Sigmoid colon (tissue), 7 donors: ENCODE data around the gene MLLT6. TPM values are rescaled to one million over a fixed set of nuclear protein-coding genes. Genes with fewer than 3 reads are reported as not detected.

Experiments
- DNase-seq: peaks from one replicate; pipeline ENCODE4 v3.0.0-alpha.2; 2019
- H3K27ac ChIP-seq, 4 donors: fragments of 200-600 bp; sonication (generic); one replicate each; pipeline ENCODE4 v1.5.1; 2016 to 2019; ENCODE audit warnings: mild to moderate bottlenecking in 1 of 4
- H3K27me3 ChIP-seq, 3 donors: fragments of 200-600 bp; sonication (generic); one replicate each; pipeline ENCODE4 v1.5.1; 2019; ENCODE audit warnings: mild to moderate bottlenecking in 1 of 3
- H3K36me3 ChIP-seq, 4 donors: fragments of 200-600 bp; sonication (generic); one replicate each; pipeline ENCODE4 v1.5.1; 2016 to 2019
- H3K4me1 ChIP-seq, 4 donors: fragments of 200-600 bp; sonication (generic); one replicate each; pipeline ENCODE4 v1.5.1; 2017 to 2019
- H3K4me3 ChIP-seq, 4 donors: fragments of 200-600 bp; sonication (generic); one replicate each; pipeline ENCODE4 v1.5.1; 2017 to 2019; ENCODE audit warnings: mild to moderate bottlenecking in 2 of 4, moderate library complexity in 1 of 4
- H3K9me3 ChIP-seq, 4 donors: fragments of 200-600 bp in 3 of 4; sonication (generic) in 3 of 4; one replicate each; pipeline versions ENCODE4 v1.5.1 to v1.6.1; 2013 to 2019
- EP300 ChIP-seq, 4 donors: sonication (generic); formaldehyde crosslinking; IDR thresholded peaks; one replicate each; pipeline ENCODE4 v1.6.1; 2017; ENCODE audit warnings: antibody characterized with exemption in 4 of 4
- POLR2A ChIP-seq, 2 donors: fragments of 450-650 bp; IDR thresholded peaks; one replicate each; pipeline ENCODE4 v1.6.1; 2016; ENCODE audit warnings: antibody characterized with exemption in 2 of 2, mild to moderate bottlenecking in 2 of 2, moderate library complexity in 2 of 2
- POLR2AphosphoS5 ChIP-seq, 4 donors: sonication (generic); formaldehyde crosslinking; IDR thresholded peaks; one replicate each; pipeline ENCODE4 v1.6.1; 2017; ENCODE audit warnings: antibody characterized with exemption in 4 of 4
- WGBS, 2 donors: extraction: QIAGEN DNeasy Blood & Tissue Kit; methylation state at CpG; one replicate each; pipeline ENCODE4 v1.1.7; 2013; 5-methylcytosine and 5-hydroxymethylcytosine counted together
- intact Hi-C: fragments of 100-400 bp; cut with DNase I; formaldehyde crosslinking; loops from one replicate; pipeline ENCODE4 v1.15.1; 2023
- polyA plus RNA-seq, 3 donors: library from polyadenylated mRNA; stranded (reverse); fragments of 200-250 nt; gene quantifications; one replicate each; pipeline ENCODE4 v1.2.3, GENCODE V29; 2013
- total RNA-seq, 4 donors: library from RNA; depleted of rRNA; stranded (reverse); fragments of >200 nt; gene quantifications; one replicate each; pipeline ENCODE4 v1.1.0, GENCODE V29; 2016
- TF ChIP-seq, protein P1 (sequence below), 4 experiments: fragments of 450-650 bp in 3 of 4; fragments of 200-600 bp in 1 of 4; IDR thresholded peaks; one replicate each; pipeline ENCODE4 v1.5.1; 2016 to 2019; ENCODE audit warnings: antibody characterized with exemption in 4 of 4, mild to moderate bottlenecking in 3 of 4, moderate library complexity in 2 of 4
- donor health status: healthy with polysubstance abuse.
- donor health status: Bipolar disorder and iron deficiency.
- donor health status: healthy.

Gene MLLT6
- total and polyA plus RNA-seq, 7 donors, result 15.3 to 90.3 (median 51.5) TPM

- 3 to 11% methylated on average over 21 of the region's 21 CpGs for WGBS, 2 donors
- Histone ChIP-seq H3K9me3 (no peaks in the 10 kb centered on the region), H3K4me1 (peaks cover 0 to 79% (median 66%) of the 10 kb centered on the region in 4 donors), H3K36me3 (no peaks in the 10 kb centered on the region), H3K27me3 (peaks cover 0 to 26% (median 0%) of the 10 kb centered on the region in 3 donors), H3K4me3 (peak overlapping the region; percentile 60 to 82 (median 74)), H3K27ac (peak overlapping the region; percentile 86 to 94 (median 89))
- intact Hi-C loops, result no loop called here
- TF ChIP-seq POLR2AphosphoS5 (IDR thresholded peaks at IDR 0.05) (no peak), EP300 (IDR thresholded peaks at IDR 0.05) (no peak), POLR2A (IDR thresholded peaks at IDR 0.05) (no peak)
- TF ChIP-seq, protein P1, sequence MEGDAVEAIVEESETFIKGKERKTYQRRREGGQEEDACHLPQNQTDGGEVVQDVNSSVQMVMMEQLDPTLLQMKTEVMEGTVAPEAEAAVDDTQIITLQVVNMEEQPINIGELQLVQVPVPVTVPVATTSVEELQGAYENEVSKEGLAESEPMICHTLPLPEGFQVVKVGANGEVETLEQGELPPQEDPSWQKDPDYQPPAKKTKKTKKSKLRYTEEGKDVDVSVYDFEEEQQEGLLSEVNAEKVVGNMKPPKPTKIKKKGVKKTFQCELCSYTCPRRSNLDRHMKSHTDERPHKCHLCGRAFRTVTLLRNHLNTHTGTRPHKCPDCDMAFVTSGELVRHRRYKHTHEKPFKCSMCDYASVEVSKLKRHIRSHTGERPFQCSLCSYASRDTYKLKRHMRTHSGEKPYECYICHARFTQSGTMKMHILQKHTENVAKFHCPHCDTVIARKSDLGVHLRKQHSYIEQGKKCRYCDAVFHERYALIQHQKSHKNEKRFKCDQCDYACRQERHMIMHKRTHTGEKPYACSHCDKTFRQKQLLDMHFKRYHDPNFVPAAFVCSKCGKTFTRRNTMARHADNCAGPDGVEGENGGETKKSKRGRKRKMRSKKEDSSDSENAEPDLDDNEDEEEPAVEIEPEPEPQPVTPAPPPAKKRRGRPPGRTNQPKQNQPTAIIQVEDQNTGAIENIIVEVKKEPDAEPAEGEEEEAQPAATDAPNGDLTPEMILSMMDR (IDR thresholded peaks at IDR 0.05), result no peak
- DNase-seq, result no peak
These were observed 41.9 kb downstream of the MLLT6 start for GRCh38 chr17:38746849-38747462.

GRCh38 chr17:38747463-38748148, 42.5 kb downstream of the MLLT6 start:
- no peaks in the 10 kb centered on the region for H3K9me3 ChIP-seq
- peak overlapping the region; percentile 86 to 94 (median 89) for H3K27ac ChIP-seq
- peak overlapping the region; percentile 60 to 82 (median 74) for H3K4me3 ChIP-seq
- 1% methylated on average over 64 of the region's 64 CpGs for WGBS, 2 donors
- TF ChIP-seq EP300 (IDR thresholded peaks at IDR 0.05) (no peak), POLR2A (IDR thresholded peaks at IDR 0.05) (no peak), POLR2AphosphoS5 (IDR thresholded peaks at IDR 0.05) (no peak)
- TF ChIP-seq, protein P1 (IDR thresholded peaks at IDR 0.05), result no peak
- no peak for DNase-seq
- intact Hi-C loops, result no loop called here
- H3K27me3 ChIP-seq, result peaks cover 0 to 26% (median 0%) of the 10 kb centered on the region in 3 donors
- H3K4me1 ChIP-seq, result peaks cover 0 to 76% (median 63%) of the 10 kb centered on the region in 4 donors
- no peaks in the 10 kb centered on the region for H3K36me3 ChIP-seq

DNA sequence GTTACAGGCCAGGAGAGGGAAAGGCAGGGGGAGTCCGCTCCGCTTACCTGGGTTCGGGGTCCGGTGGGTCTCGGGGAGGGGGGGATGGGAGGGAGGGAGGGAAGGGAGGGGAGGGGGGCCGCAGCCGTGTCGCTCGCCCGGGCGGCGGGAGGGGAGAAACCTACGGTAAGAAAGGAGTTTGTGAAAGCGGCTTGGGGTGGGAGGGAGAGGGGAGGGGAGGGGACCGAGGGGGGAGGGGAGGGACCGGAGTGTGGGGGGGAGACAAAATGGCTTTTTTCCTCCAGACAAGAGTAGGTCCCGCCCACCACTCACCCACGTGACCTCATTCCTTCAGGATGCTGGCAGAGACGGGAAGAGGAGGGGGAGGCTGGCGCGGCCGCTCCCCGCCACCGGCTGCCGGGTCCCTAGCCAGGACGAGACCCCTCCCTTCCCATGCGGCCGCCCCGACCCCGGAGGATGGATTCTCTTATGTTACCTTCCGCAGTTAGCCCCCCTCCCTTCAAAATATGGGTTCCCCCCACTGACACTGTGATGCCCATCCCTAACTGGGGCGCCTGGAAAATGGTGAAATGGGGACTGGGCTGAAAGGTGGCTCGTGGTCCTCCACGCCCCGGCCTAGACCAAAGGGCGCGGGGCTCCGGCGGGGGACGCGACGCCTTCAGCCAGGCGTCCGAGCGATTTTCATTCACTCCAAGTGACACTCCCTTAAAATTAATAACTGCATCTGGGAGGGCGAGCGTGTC, 43.2 kb downstream of the MLLT6 start, which contains the start of gene PCGF2:
PCGF2 (minus strand) TSS at position 188 of the 743 bp plus-strand sequence. CDS start 7,934 bp downstream, outside the sequence.
- Histone ChIP-seq H3K27me3 (peaks cover 0 to 26% (median 0%) of the 10 kb centered on the region in 3 donors), H3K4me1 (peaks cover 0 to 71% (median 61%) of the 10 kb centered on the region in 4 donors), H3K27ac (peak within 1 kb of the TSS; percentile 86 to 94 (median 89)), H3K4me3 (peak within 1 kb of the TSS; percentile 60 to 82 (median 74)), H3K9me3 (no peaks in the 10 kb centered on the region), H3K36me3 (no peaks in the 10 kb centered on the region)
- peak; percentile 94 for DNase-seq
- intact Hi-C loops, result no loop called here
- TF ChIP-seq, protein P1 (IDR thresholded peaks at IDR 0.05), result no peak
- TF ChIP-seq POLR2A (IDR thresholded peaks at IDR 0.05) (peak in 1 of 2 donors; percentile 30), EP300 (IDR thresholded peaks at IDR 0.05) (no peak), POLR2AphosphoS5 (IDR thresholded peaks at IDR 0.05) (peak in 3 of 4 donors; percentile 45 to 84 (median 76))
- WGBS, 2 donors, result 0 to 1% methylated on average over 47 of the region's 47 CpGs

DNA sequence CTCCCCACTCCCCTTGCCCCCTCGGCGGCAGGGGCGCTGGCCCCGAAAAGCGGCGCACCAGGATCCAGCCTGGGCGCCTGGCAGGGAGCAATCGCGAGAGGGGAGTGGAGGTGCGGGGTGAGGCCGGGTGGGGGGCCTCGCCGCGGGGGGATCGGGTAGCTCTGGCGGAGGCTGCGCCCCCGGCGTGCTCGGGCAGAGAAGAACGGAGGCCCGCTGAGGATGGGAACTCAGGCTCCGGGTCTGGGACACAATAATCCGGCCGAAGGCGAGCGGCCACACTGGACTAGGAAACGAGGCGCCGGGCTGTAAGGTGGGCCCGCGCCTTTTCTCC, 43.8 kb downstream of the MLLT6 start:
- Histone ChIP-seq H3K27me3 (peaks cover 0 to 26% (median 0%) of the 10 kb centered on the region in 3 donors), H3K27ac (peak overlapping the region; percentile 86 to 94 (median 89)), H3K9me3 (no peaks in the 10 kb centered on the region), H3K36me3 (peaks cover 0 to 2% (median 0%) of the 10 kb centered on the region in 4 donors), H3K4me3 (peak overlapping the region; percentile 60 to 82 (median 74)), H3K4me1 (peaks cover 0 to 71% (median 64%) of the 10 kb centered on the region in 4 donors)
- 1% methylated on average over 32 of the region's 32 CpGs for WGBS, 2 donors
- DNase-seq, result no peak
- intact Hi-C loops, result no loop called here
- TF ChIP-seq POLR2A (IDR thresholded peaks at IDR 0.05) (no peak), EP300 (IDR thresholded peaks at IDR 0.05) (no peak), POLR2AphosphoS5 (IDR thresholded peaks at IDR 0.05) (no peak)
- TF ChIP-seq, protein P1 (IDR thresholded peaks at IDR 0.05), result no peak
